ENCODE data around the gene OMP.

Gene OMP

DNA sequence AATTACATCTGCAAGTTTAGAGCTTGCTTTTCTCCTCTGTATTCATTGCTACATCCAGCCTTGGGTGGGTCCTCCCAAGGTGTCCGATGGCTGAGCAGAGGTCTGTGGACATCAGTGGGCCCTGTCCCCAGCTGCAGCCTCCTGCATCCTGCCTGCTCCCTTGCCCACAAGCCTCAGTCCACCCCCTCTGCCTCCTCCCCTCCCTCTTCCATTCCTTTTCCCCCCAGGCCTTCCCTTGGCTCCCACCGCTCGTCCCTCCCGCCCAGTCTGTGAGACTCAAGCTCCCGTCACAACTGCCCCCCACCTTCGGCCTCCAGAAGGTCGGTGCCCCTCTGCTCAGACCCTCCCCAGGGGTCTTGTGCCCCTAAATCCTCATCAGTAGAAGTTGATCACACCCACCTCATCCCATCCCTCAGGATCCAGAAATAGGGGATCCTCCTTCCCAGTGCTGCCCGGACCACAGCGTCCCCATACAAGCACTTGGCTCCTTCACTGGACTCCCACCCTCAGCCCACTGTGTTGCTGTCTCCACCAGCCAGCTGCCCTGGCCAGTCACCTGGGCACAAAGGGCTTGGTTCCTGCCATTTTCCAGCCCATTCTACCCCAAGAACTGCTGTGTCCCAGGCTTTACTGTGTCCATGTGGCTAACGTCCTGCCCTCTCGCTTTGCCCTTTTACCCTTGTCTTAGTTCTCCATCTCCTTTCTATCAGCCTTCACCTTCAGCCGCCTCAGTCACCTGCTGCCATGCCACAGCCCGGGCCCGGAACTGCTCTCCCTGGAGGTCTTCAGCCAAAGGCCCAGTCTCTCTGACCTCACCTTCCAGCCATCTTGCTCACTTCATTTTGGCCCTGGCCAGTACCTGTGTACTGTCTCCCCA is 2.2 kb upstream of the OMP start:
- no peak for FAIRE-seq

DNA sequence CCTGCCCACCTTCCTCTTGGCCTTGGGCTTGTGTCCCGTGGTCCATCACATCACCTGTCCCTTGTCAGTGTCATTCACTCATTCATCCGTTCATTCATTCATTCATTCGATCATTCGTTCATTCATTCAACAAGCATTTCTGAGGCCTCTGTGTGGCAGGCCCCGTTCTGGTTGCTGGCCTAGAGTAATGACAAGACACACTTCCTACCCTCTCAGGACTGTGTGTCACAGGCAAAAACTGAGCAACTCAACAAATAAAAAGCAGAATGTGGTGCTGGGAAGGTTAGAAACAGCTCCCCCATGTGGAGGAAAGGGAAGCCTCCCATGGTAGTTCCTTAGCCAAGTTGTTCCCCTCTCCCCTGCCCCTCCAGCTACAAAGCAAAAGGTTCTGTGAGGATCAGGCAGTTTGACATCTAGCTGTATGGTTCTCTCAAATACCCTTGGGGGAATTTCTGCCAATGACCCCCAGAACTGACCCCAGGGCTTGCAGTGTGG is 1.6 kb upstream of the OMP start:
- FAIRE-seq (no peak), DNase-seq (ENCODE audit: insufficient read length, low spot score) (peak; percentile 53)
- TF ChIP-seq PAX5 (IDR thresholded peaks at IDR 0.05; ENCODE audit: insufficient read depth, low read length, severe bottlenecking) (no peak), TAF1 (IDR thresholded peaks at IDR 0.05; ENCODE audit: low read depth, low read length) (no peak), POLR2AphosphoS5 (IDR thresholded peaks at IDR 0.05; ENCODE audit: low read depth, low read length) (no peak), POU2F2 (IDR thresholded peaks at IDR 0.05; ENCODE audit: low read depth, low read length) (no peak), POLR2A (IDR thresholded peaks at IDR 0.05; ENCODE audit: low read depth, low read length) (no peak), SPI1 (IDR thresholded peaks at IDR 0.05; ENCODE audit: low read depth, low read length) (no peak)

More for the DNA sequence above, 2.2 kb upstream of the OMP start:
- DNase-seq (ENCODE audit: insufficient read length, low spot score), result no peak
- TF ChIP-seq POLR2A (IDR thresholded peaks at IDR 0.05; ENCODE audit: low read depth, low read length) (no peak), PAX5 (IDR thresholded peaks at IDR 0.05; ENCODE audit: insufficient read depth, low read length, severe bottlenecking) (no peak), POLR2AphosphoS5 (IDR thresholded peaks at IDR 0.05; ENCODE audit: low read depth, low read length) (no peak), SPI1 (IDR thresholded peaks at IDR 0.05; ENCODE audit: low read depth, low read length) (no peak), TAF1 (IDR thresholded peaks at IDR 0.05; ENCODE audit: low read depth, low read length) (no peak), POU2F2 (IDR thresholded peaks at IDR 0.05; ENCODE audit: low read depth, low read length) (no peak)

DNA sequence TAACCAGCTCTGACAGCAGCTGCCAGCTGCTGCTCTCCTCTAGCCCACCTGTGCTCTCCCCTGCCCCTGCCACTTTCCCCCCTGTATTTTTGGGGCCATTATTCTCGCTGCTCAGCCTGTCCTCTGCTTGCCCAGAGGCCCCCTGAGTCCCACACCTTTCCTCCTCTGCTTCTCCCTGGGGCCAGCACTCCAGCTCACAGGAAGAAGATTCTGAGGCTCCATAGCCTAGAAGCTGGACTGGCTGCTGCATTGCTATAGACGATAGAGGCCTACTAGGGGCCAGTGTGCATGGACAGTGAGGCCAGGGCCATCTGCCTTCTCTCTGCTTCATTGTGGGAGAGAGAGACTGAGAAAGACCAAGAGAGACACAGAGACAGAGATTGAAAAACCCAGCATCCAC is 679 bp downstream of the OMP start:
- no peak for TF ChIP-seq TAF1 (IDR thresholded peaks at IDR 0.05; ENCODE audit: low read depth, low read length)
- TF ChIP-seq POLR2A (IDR thresholded peaks at IDR 0.05; ENCODE audit: low read depth, low read length), result no peak
- no peak for TF ChIP-seq SPI1 (IDR thresholded peaks at IDR 0.05; ENCODE audit: low read depth, low read length)
- no peak for FAIRE-seq
- no peak for DNase-seq (ENCODE audit: insufficient read length, low spot score)

DNA sequence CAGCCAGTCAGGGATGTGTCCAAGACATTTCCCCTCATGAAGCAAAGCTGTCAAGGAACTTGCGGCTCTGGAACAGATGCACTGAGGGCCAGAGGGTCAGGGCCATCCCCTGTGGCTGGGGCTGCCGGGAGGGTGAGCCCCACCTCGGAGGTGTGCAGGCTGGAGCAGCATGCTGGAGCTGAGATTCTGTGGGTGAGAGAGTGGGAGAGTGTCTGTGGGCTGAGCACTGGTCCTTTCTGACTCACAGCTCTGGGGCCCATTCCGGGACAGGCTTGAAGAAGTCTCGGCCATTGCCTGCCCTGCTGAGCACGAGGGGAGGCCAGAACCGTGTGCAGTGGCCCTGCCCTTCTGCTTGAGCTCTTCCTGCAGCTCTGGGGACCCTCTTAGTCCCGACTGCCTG is 2.1 kb downstream of the OMP start:
- no peak for DNase-seq (ENCODE audit: insufficient read length, low spot score)

DNA sequence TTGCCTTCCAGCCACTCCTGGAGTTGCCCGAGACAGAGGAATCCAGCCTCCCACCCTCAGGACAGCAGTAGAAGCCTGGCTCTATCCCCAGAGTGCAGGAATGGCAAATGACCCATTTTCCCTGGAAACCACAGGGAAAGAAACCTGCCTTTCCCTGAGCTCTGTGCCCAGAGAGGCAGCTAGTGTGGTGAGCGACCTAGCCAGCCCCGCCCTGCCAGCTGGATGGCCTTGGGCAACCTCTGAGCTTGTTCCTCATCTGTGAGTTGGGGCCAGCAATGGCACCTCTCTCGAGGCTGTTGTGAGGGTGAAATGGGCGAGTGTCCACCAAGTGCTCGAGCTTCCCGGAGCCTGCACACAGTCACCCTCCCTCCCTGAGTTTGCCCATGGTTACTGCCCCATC is 3.7 kb downstream of the OMP start:
- TF ChIP-seq POLR2A (IDR thresholded peaks at IDR 0.05; ENCODE audit: low read depth, low read length) (no peak), POLR2AphosphoS5 (IDR thresholded peaks at IDR 0.05; ENCODE audit: low read depth, low read length) (no peak), SPI1 (IDR thresholded peaks at IDR 0.05; ENCODE audit: low read depth, low read length) (no peak), PAX5 (IDR thresholded peaks at IDR 0.05; ENCODE audit: insufficient read depth, low read length, severe bottlenecking) (no peak), POU2F2 (IDR thresholded peaks at IDR 0.05; ENCODE audit: low read depth, low read length) (no peak), TAF1 (IDR thresholded peaks at IDR 0.05; ENCODE audit: low read depth, low read length) (no peak)
- DNase-seq (ENCODE audit: insufficient read length, low spot score) (no peak), FAIRE-seq (no peak)

More for the DNA sequence above, 2.1 kb downstream of the OMP start:
- FAIRE-seq, result no peak
- no peak for TF ChIP-seq TAF1 (IDR thresholded peaks at IDR 0.05; ENCODE audit: low read depth, low read length)
- TF ChIP-seq POLR2AphosphoS5 (IDR thresholded peaks at IDR 0.05; ENCODE audit: low read depth, low read length), result no peak
- TF ChIP-seq POU2F2 (IDR thresholded peaks at IDR 0.05; ENCODE audit: low read depth, low read length), result no peak

DNA sequence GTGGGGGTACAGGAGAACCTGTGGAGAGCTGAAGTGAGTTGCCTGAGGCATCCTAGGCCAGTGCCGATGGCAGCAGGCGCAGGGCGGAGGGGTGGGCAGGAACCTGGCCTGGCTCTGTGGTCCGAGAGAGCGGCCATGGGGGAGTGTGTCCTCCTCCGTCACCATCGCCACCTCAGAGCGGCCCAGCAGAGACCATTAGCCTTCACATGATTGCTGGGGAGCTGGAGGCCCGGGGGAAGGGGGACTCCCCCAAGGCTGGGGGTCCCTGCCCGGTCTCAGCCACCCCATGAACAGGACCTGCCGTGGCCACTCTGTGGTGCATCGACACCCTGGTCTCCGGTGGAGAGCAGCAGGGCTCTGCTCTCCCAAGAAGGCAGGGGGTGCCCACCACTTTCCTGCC is 4.1 kb downstream of the OMP start:
- TF ChIP-seq TAF1 (IDR thresholded peaks at IDR 0.05; ENCODE audit: low read depth, low read length) (no peak), POU2F2 (IDR thresholded peaks at IDR 0.05; ENCODE audit: low read depth, low read length) (no peak), POLR2A (IDR thresholded peaks at IDR 0.05; ENCODE audit: low read depth, low read length) (no peak), POLR2AphosphoS5 (IDR thresholded peaks at IDR 0.05; ENCODE audit: low read depth, low read length) (no peak), PAX5 (IDR thresholded peaks at IDR 0.05; ENCODE audit: insufficient read depth, low read length, severe bottlenecking) (no peak), SPI1 (IDR thresholded peaks at IDR 0.05; ENCODE audit: low read depth, low read length) (no peak)
- FAIRE-seq, result no peak

DNA sequence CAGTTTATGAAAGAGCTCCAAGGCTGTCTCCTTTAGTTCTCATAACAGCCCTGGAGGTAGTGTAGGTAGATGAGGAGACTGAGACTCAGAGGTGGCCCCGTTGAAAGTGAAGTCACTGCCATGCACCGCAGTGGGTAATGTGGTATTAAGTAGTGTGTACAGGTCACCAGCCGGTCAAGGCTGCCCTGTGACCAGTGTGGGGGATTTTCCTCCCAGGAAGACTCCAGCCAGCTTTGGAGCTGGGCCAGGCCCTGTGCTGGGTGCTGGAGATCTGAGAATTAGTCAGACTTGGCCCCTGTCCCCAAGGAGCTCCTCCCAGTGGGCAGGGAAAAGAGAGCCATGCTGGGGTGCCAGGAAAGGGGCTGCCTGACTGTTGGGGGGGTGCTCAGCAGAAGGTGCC is 5.3 kb downstream of the OMP start:
- TF ChIP-seq POLR2AphosphoS5 (IDR thresholded peaks at IDR 0.05; ENCODE audit: low read depth, low read length), result no peak
- TF ChIP-seq POU2F2 (IDR thresholded peaks at IDR 0.05; ENCODE audit: low read depth, low read length), result no peak
- no peak for TF ChIP-seq SPI1 (IDR thresholded peaks at IDR 0.05; ENCODE audit: low read depth, low read length)
- TF ChIP-seq PAX5 (IDR thresholded peaks at IDR 0.05; ENCODE audit: insufficient read depth, low read length, severe bottlenecking), result no peak
- no peak for TF ChIP-seq POLR2A (IDR thresholded peaks at IDR 0.05; ENCODE audit: low read depth, low read length)
- no peak for TF ChIP-seq TAF1 (IDR thresholded peaks at IDR 0.05; ENCODE audit: low read depth, low read length)
- DNase-seq (ENCODE audit: insufficient read length, low spot score) (no peak), FAIRE-seq (no peak)

More for the DNA sequence above, 4.1 kb downstream of the OMP start:
- no peak for DNase-seq (ENCODE audit: insufficient read length, low spot score)

DNA sequence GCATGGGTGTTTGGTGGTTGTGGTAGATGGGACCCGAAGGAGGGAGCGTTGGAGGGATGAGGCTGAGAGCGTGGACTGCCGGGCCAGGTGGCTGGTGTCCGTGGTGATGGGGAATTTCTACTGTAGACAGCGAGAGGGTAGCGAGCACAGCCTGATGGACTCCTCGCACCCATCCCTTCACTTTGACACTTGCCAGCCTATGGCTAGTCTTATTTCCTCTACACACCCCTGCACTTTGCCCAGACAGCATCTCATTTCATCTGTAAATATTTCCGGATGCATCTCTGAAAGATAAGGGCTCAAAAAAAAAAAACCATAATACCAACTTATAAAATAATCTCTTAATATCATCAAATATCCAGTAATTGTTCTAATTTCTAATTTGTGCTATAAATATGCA is 5.8 kb downstream of the OMP start:
- no peak for TF ChIP-seq SPI1 (IDR thresholded peaks at IDR 0.05; ENCODE audit: low read depth, low read length)
- no peak for TF ChIP-seq POLR2AphosphoS5 (IDR thresholded peaks at IDR 0.05; ENCODE audit: low read depth, low read length)
- no peak for TF ChIP-seq TAF1 (IDR thresholded peaks at IDR 0.05; ENCODE audit: low read depth, low read length)
- TF ChIP-seq POU2F2 (IDR thresholded peaks at IDR 0.05; ENCODE audit: low read depth, low read length), result no peak
- TF ChIP-seq POLR2A (IDR thresholded peaks at IDR 0.05; ENCODE audit: low read depth, low read length), result no peak
- no peak for TF ChIP-seq PAX5 (IDR thresholded peaks at IDR 0.05; ENCODE audit: insufficient read depth, low read length, severe bottlenecking)
- no peak for DNase-seq (ENCODE audit: insufficient read length, low spot score)
- FAIRE-seq, result no peak

DNA sequence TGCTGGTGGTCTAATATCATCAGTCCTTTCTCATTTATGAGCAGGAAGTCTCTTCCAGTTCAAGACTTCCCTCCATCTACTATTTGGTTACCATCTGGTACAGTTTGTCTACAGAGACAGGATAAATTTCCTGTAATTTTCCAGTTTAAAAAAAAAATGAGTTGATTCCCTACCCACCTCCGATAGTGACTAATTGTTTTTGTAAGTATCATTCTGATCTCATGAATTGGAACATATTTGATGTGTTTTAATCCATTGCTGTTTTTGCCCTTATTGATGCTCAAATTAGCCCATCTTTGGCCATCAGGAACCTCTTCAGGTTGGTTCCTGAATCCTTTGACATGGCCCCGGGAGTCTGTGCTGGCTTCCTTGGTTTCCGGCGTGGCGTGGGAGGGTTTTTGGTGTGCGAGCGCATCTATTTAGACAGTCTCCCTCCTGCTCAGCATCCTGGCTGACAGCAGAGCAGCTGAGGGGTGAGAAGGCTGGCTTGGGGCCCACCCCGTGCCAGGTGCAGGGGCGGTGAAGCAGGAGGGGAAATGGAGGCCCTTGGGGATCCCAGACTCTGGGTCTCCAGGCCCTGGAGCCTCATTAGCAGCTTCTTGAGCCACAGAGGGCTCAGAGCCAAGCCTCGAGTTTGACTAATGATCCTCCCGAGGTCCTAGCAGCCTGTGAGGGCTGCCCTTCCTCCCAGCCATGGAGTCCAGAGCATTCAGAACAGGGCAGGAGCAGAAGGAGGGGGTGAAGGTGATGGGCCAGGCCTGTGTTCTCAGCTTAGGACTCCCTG is 6.8 kb downstream of the OMP start:
- TF ChIP-seq POLR2AphosphoS5 (IDR thresholded peaks at IDR 0.05; ENCODE audit: low read depth, low read length) (no peak), TAF1 (IDR thresholded peaks at IDR 0.05; ENCODE audit: low read depth, low read length) (no peak)
- DNase-seq (ENCODE audit: insufficient read length, low spot score) (no peak), FAIRE-seq (no peak)

All from GM12891 (cell line).